ENCODE data around the gene RAP2A. TPM values are rescaled to one million over a fixed set of nuclear protein-coding genes. Genes with fewer than 3 reads are reported as not detected.

The RAP2A gene
- total RNA-seq, result 23.1 and 24.3 TPM in 2 replicates
- 15.1 and 22.6 TPM in 2 replicates for polyA plus RNA-seq

- Histone ChIP-seq H3K9me3 (ENCODE audit: low read depth) (no peaks in the 10 kb centered on the region), H3K36me3 (no peaks in the 10 kb centered on the region), H3K27me3 (no peaks in the 10 kb centered on the region), H3K4me3 (peak within 1 kb of the TSS; percentile 92), H3K4me1 (ENCODE audit: low read depth) (peaks cover 20% of the 10 kb centered on the region), H3K27ac (peak within 1 kb of the TSS; percentile 95)
- TF ChIP-seq CTCF (IDR thresholded peaks at IDR 0.05; ENCODE audit: low read depth, low read length), result no peak
- DNase-seq (ENCODE audit: low read depth in 1 of 2, low spot score in 1 of 2), result peak; percentile 97
Observed at GRCh38 chr13:97433727-97434396, at the start of gene RAP2A. Gene RAP2A, plus strand, starts transcription at chr13:97434169. Its CDS starts 302 bp downstream, at chr13:97434471.

- Histone ChIP-seq H3K4me1 (ENCODE audit: low read depth) (peaks cover 5% of the 10 kb centered on the region), H3K9me3 (ENCODE audit: low read depth) (no peaks in the 10 kb centered on the region), H3K36me3 (no peaks in the 10 kb centered on the region), H3K27ac (no peak overlapping the region), H3K4me3 (no peak overlapping the region), H3K27me3 (no peaks in the 10 kb centered on the region)
- TF ChIP-seq CTCF (IDR thresholded peaks at IDR 0.05; ENCODE audit: low read depth, low read length), result no peak
- no peak for DNase-seq (ENCODE audit: low read depth in 1 of 2, low spot score in 1 of 2)
Observed at GRCh38 chr13:97384371-97384770, 49.6 kb upstream of the RAP2A start.

GRCh38 chr13:97385146-97385545 lies 48.8 kb upstream of the RAP2A start:
- no peaks in the 10 kb centered on the region for H3K9me3 ChIP-seq (ENCODE audit: low read depth)
- no peak overlapping the region for H3K4me3 ChIP-seq
- no peak for TF ChIP-seq CTCF (IDR thresholded peaks at IDR 0.05; ENCODE audit: low read depth, low read length)
- H3K27ac ChIP-seq, result no peak overlapping the region
- no peaks in the 10 kb centered on the region for H3K27me3 ChIP-seq
- DNase-seq (ENCODE audit: low read depth in 1 of 2, low spot score in 1 of 2), result peak in 1 of 2 donors; percentile 32
- H3K4me1 ChIP-seq (ENCODE audit: low read depth), result peaks cover 5% of the 10 kb centered on the region
- no peaks in the 10 kb centered on the region for H3K36me3 ChIP-seq

- Histone ChIP-seq H3K4me1 (ENCODE audit: low read depth) (peaks cover 12% of the 10 kb centered on the region), H3K9me3 (ENCODE audit: low read depth) (no peaks in the 10 kb centered on the region), H3K4me3 (no peak overlapping the region), H3K27ac (no peak overlapping the region), H3K27me3 (no peaks in the 10 kb centered on the region), H3K36me3 (no peaks in the 10 kb centered on the region)
- TF ChIP-seq CTCF (IDR thresholded peaks at IDR 0.05; ENCODE audit: low read depth, low read length), result no peak
- no peak for DNase-seq (ENCODE audit: low read depth in 1 of 2, low spot score in 1 of 2)
Observed at GRCh38 chr13:97385854-97386253, 48.1 kb upstream of the RAP2A start.

GRCh38 chr13:97386801-97387484 lies 47.0 kb upstream of the RAP2A start:
- TF ChIP-seq CTCF (IDR thresholded peaks at IDR 0.05; ENCODE audit: low read depth, low read length), result no peak
- Histone ChIP-seq H3K4me1 (ENCODE audit: low read depth) (peaks cover 23% of the 10 kb centered on the region), H3K27ac (no peak overlapping the region), H3K27me3 (no peaks in the 10 kb centered on the region), H3K4me3 (no peak overlapping the region), H3K9me3 (ENCODE audit: low read depth) (no peaks in the 10 kb centered on the region), H3K36me3 (no peaks in the 10 kb centered on the region)
- peak in 1 of 2 donors; percentile 22 for DNase-seq (ENCODE audit: low read depth in 1 of 2, low spot score in 1 of 2)
